H1 (cell line): ENCODE data around the gene GAGE12F. TPM values are rescaled to one million over a fixed set of nuclear protein-coding genes. Genes with fewer than 3 reads are reported as not detected.
"Not testable (repeated sequence)": the region's sequence is repeated elsewhere in the genome, so short reads cannot be mapped to it uniquely, and the experiment has no call there.

Experiments
- CTCF ChIA-PET: fragments of 300-600 bp; sonication (Branson Sonifier 250); formaldehyde crosslinking; loops from one replicate; lab custom pipeline; 2021; ENCODE audit not compliant: partially characterized antibody; lab: Charles Lee
- POLR2A ChIA-PET: fragments of 300-600 bp; sonication (Branson Sonifier 250); formaldehyde crosslinking; loops from one replicate; lab custom pipeline; 2021; ENCODE audit warnings: inconsistent platforms; ENCODE audit not compliant: partially characterized antibody; lab: Charles Lee
- DNase-seq, 2 experiments: peaks; one replicate each; pipeline versions ENCODE4 v3.0.0 to v3.0.0-alpha.2; 2010 to 2022; ENCODE audit warnings: low spot score in 2 of 2, low read depth in 1 of 2, mixed read lengths in 1 of 2
- FAIRE-seq: peaks from 2 replicates; lab custom pipeline; 2011; peaks lifted over from hg19 to GRCh38; lab: Jason Lieb, UNC
- H2AFZ ChIP-seq: 2 replicates; pipeline ENCODE4 v1.8.1; 2012; ENCODE audit warnings: low read length, inconsistent platforms
- H2AK5ac ChIP-seq: 2 replicates; pipeline ENCODE4 v1.6.1; 2013; ENCODE audit warnings: low read depth, low read length
- H2BK120ac ChIP-seq: replicated peaks from 2 replicates; pipeline ENCODE3; 2013; ENCODE audit warnings: low read depth, low read length, inconsistent platforms
- H2BK12ac ChIP-seq: 2 replicates; pipeline ENCODE4 v1.6.1; 2013; ENCODE audit warnings: low read depth, low read length
- H2BK15ac ChIP-seq: 2 replicates; pipeline ENCODE4 v1.6.1; 2013; ENCODE audit warnings: low read length
- H2BK20ac ChIP-seq: 2 replicates; pipeline ENCODE4 v1.6.1; 2013; ENCODE audit warnings: low read length
- H2BK5ac ChIP-seq: 2 replicates; pipeline ENCODE4 v1.6.1; 2013; ENCODE audit warnings: low read depth, low read length
- H3K14ac ChIP-seq: 2 replicates; pipeline ENCODE4 v1.6.1; 2013; ENCODE audit warnings: inconsistent platforms; ENCODE audit not compliant: insufficient read length
- H3K18ac ChIP-seq: 2 replicates; pipeline ENCODE4 v1.6.1; 2013; ENCODE audit warnings: low read length; ENCODE audit errors: extremely low read depth
- H3K23ac ChIP-seq: 2 replicates; pipeline ENCODE4 v1.6.1; 2013; ENCODE audit warnings: inconsistent platforms; ENCODE audit not compliant: insufficient read length
- H3K23me2 ChIP-seq: 2 replicates; pipeline ENCODE4 v1.6.1; 2013; ENCODE audit warnings: low read depth, low read length
- H3K27ac ChIP-seq: 2 replicates; pipeline ENCODE4 v1.6.1; 2011; ENCODE audit warnings: low read depth, low read length, inconsistent platforms
- H3K27me3 ChIP-seq, 4 experiments: replicated peaks in 1 of 4; 1 replicate in 1 of 4; 2 replicates in 3 of 4; pipeline versions ENCODE4 v1.6.1 to v1.8.1; 2011 to 2013; ENCODE audit warnings: low read length in 3 of 4, mild to moderate bottlenecking in 3 of 4, inconsistent platforms in 2 of 4, mixed read lengths in 2 of 4, moderate library complexity in 1 of 4; ENCODE audit not compliant: control insufficient read depth in 3 of 4, insufficient read depth in 3 of 4; ENCODE audit errors: extremely low read depth in 1 of 4
- H3K36me3 ChIP-seq, 4 experiments: 2 replicates each; pipeline versions ENCODE4 v1.6.1 to v1.8.1; 2011 to 2013; ENCODE audit warnings: mild to moderate bottlenecking in 4 of 4, low read length in 3 of 4, moderate library complexity in 2 of 4, control low read depth in 1 of 4, inconsistent platforms in 1 of 4; ENCODE audit not compliant: insufficient read depth in 4 of 4, control insufficient read depth in 2 of 4
- H3K4ac ChIP-seq: replicated peaks from 2 replicates; pipeline ENCODE3; 2013; ENCODE audit warnings: low read length, low read depth, mixed read lengths, inconsistent platforms; ENCODE audit not compliant: insufficient read length
- H3K4me1 ChIP-seq, 4 experiments: replicated peaks in 1 of 4; 1 replicate in 1 of 4; 2 replicates in 3 of 4; pipeline versions ENCODE4 v1.6.1 to v1.8.1; 2011 to 2013; ENCODE audit warnings: low read length in 3 of 4, inconsistent platforms in 2 of 4, mixed read lengths in 1 of 4; ENCODE audit not compliant: insufficient read depth in 4 of 4, control insufficient read depth in 3 of 4
- H3K4me2 ChIP-seq, 2 experiments: 2 replicates each; pipeline versions ENCODE4 v1.6.1 to v1.8.1; 2011 to 2013; ENCODE audit warnings: low read depth in 2 of 2, low read length in 2 of 2, control low read depth in 1 of 2, inconsistent platforms in 1 of 2, mild to moderate bottlenecking in 1 of 2; ENCODE audit not compliant: insufficient read depth in 1 of 2
- H3K4me3 ChIP-seq, 4 experiments: fragments of 200-600, 300-600 bp in 1 of 4; sonication (generic), shearing (Covaris generic), sonication (Bioruptor Twin) in 1 of 4; 2 replicates each; pipeline versions ENCODE4 v1.5.1 to v1.8.1; 2011 to 2016; ENCODE audit warnings: low read length in 4 of 4, low read depth in 3 of 4, control low read depth in 2 of 4, inconsistent platforms in 2 of 4, mild to moderate bottlenecking in 2 of 4, mixed read lengths in 1 of 4, moderate library complexity in 1 of 4; ENCODE audit not compliant: insufficient read depth in 2 of 4; ENCODE audit errors: extremely low read depth in 1 of 4
- H3K56ac ChIP-seq: replicated peaks from 2 replicates; pipeline ENCODE3; 2013; ENCODE audit warnings: low read depth, mild to moderate bottlenecking, mixed read lengths, low read length, inconsistent platforms; ENCODE audit not compliant: insufficient read length
- H3K79me1 ChIP-seq: 2 replicates; pipeline ENCODE4 v1.6.1; 2013; ENCODE audit warnings: low read depth, low read length, control low read depth
- H3K79me2 ChIP-seq, 2 experiments: 2 replicates each; pipeline versions ENCODE4 v1.6.1 to v1.8.1; 2012 to 2013; ENCODE audit warnings: low read length in 2 of 2, mild to moderate bottlenecking in 2 of 2, inconsistent platforms in 1 of 2; ENCODE audit not compliant: insufficient read depth in 2 of 2, control insufficient read depth in 1 of 2
- H3K9ac ChIP-seq, 4 experiments: replicated peaks in 1 of 4; 1 replicate in 1 of 4; 2 replicates in 3 of 4; pipeline versions ENCODE4 v1.6.1 to v1.8.1; 2011 to 2013; ENCODE audit warnings: low read depth in 3 of 4, low read length in 3 of 4, control low read depth in 2 of 4, mild to moderate bottlenecking in 2 of 4, moderate library complexity in 2 of 4, inconsistent platforms in 1 of 4; ENCODE audit errors: extremely low read depth in 1 of 4
- H3K9me3 ChIP-seq, 2 experiments: 2 replicates each; pipeline versions ENCODE4 v1.6.1 to v1.8.1; 2012 to 2013; ENCODE audit warnings: mild to moderate bottlenecking in 2 of 2, moderate library complexity in 2 of 2, control low read depth in 1 of 2, inconsistent platforms in 1 of 2, low read depth in 1 of 2, low read length in 1 of 2, mixed read lengths in 1 of 2; ENCODE audit not compliant: insufficient read depth in 2 of 2
- H4K20me1 ChIP-seq, 2 experiments: replicated peaks in 1 of 2; 2 replicates each; pipeline versions ENCODE3 to v1.8.1; 2011 to 2013; ENCODE audit warnings: inconsistent platforms in 2 of 2, low read length in 2 of 2, mild to moderate bottlenecking in 1 of 2; ENCODE audit not compliant: insufficient read depth in 2 of 2, control insufficient read depth in 1 of 2
- H4K5ac ChIP-seq: 2 replicates; pipeline ENCODE4 v1.6.1; 2013; ENCODE audit warnings: low read length, low read depth, mixed read lengths, inconsistent platforms; ENCODE audit not compliant: insufficient read length
- H4K8ac ChIP-seq: 2 replicates; pipeline ENCODE4 v1.8.0; 2013; ENCODE audit warnings: mild to moderate bottlenecking, moderate library complexity, low read length, inconsistent platforms; ENCODE audit not compliant: insufficient read depth; ENCODE audit errors: extremely low read depth
- H4K91ac ChIP-seq: replicated peaks from 2 replicates; pipeline ENCODE3; 2013; ENCODE audit warnings: low read length, mixed read lengths, inconsistent platforms; ENCODE audit not compliant: insufficient read length
- WGBS, 2 experiments: shearing (Covaris generic) in 1 of 2; methylation state at CpG; one replicate each; pipeline versions ENCODE4 v1.1.6 to v1.1.7; 2013 to 2015; ENCODE audit warnings: low lambda C conversion rate in 2 of 2, mixed read lengths in 2 of 2, inconsistent platforms in 1 of 2, low coverage in 1 of 2, missing lambda C conversion rate in 1 of 2; ENCODE audit not compliant: insufficient replicate concordance in 2 of 2, insufficient coverage in 1 of 2, insufficient read length in 1 of 2; ENCODE audit errors: extremely low coverage in 1 of 2, missing lambda C conversion rate in 1 of 2; 5-methylcytosine and 5-hydroxymethylcytosine counted together
- long read RNA-seq, 2 experiments: library from RNA in 1 of 2; library from capped mRNA in 1 of 2; stranded (forward); transcript quantifications; one replicate each; pipeline ENCODE4 v2.0.0, GENCODE V29; 2021; ENCODE audit warnings: inconsistent platforms in 1 of 2
- polyA minus RNA-seq, 3 experiments: library from RNA; depleted of rRNA, polyadenylated mRNA; stranded (reverse); fragments of >200 nt; gene quantifications; 1 replicate in 2 of 3; 2 replicates in 1 of 3; pipeline ENCODE4 v1.2.3, GENCODE V29; 2011
- polyA plus RNA-seq, 7 experiments: library from polyadenylated mRNA; depleted of rRNA in 3 of 7; stranded (reverse) in 5 of 7; unstranded in 2 of 7; fragments of >200 nt in 5 of 7; fragments of 200-250 nt in 2 of 7; gene quantifications; 1 replicate in 5 of 7; 2 replicates in 1 of 7; 4 replicates in 1 of 7; pipeline versions ENCODE4 v1.2.1 to v1.2.3, GENCODE V29; 2011 to 2013; ENCODE audit warnings: missing spikeins in 2 of 7, mixed read lengths in 2 of 7
- total RNA-seq: library from RNA; stranded (reverse); fragmentation: NEBNext Ultra II Directional; extraction: Animal tissue kit (Norgen Biotek cat#: 25700); gene quantifications from 2 replicates; pipeline ENCODE4 v1.2.1, GENCODE V29; 2021

The GAGE12F gene, protein sequence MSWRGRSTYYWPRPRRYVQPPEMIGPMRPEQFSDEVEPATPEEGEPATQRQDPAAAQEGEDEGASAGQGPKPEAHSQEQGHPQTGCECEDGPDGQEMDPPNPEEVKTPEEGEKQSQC
- not detected in 2 replicates for total RNA-seq
- polyA plus RNA-seq (2011; rRNA removed): not detected in 2 replicates
- not detected for polyA plus RNA-seq (2011; cell fraction: cytosol; rRNA removed)
- not detected for polyA plus RNA-seq (2011; cell fraction: nucleus; rRNA removed)
- polyA plus RNA-seq (2012, experiment 1 of 2): not detected in 4 replicates
- not detected for polyA plus RNA-seq (2012, experiment 2 of 2)
- not detected for polyA plus RNA-seq (2013, experiment 1 of 2)
- polyA plus RNA-seq (2013, experiment 2 of 2): not detected
- not detected in 2 replicates for polyA minus RNA-seq (2011; rRNA and poly(A)+ RNA removed)
- not detected for polyA minus RNA-seq (2011; cell fraction: cytosol; rRNA and poly(A)+ RNA removed)
- polyA minus RNA-seq (2011; cell fraction: nucleus; rRNA and poly(A)+ RNA removed): not detected
- long read RNA-seq, experiment 1: 0 reads
- long read RNA-seq, experiment 2: 0 reads

DNA sequence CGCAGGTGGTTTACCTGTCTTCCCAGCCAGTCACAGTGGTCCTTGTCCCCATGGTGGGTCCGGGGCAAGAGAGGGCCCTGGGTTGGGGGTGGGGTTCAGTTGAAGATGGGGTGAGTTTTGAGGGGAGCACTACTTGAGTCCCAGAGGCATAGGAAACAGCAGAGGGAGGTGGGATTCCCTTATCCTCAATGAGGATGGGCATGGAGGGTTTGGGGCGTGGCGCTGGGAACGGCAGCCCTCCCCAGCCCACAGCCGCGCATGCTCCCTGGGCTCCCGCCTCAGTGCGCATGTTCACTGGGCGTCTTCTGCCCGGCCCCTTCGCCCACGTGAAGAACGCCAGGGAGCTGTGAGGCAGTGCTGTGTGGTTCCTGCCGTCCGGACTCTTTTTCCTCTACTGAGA is at the start of gene GAGE12F:
GAGE12F (plus strand) TSS at position 301 of the 400 bp plus-strand sequence. CDS start 1,155 bp downstream, outside the sequence.
- CTCF ChIA-PET, H4K20me1 ChIP-seq, H4K91ac ChIP-seq, H3K56ac ChIP-seq, H4K8ac ChIP-seq, H3K4me3 ChIP-seq, FAIRE-seq, H2BK120ac ChIP-seq, H3K36me3 ChIP-seq, H3K18ac ChIP-seq, H3K79me1 ChIP-seq, H3K4me2 ChIP-seq, H2BK5ac ChIP-seq, H2BK15ac ChIP-seq, H3K27me3 ChIP-seq, DNase-seq, POLR2A ChIA-PET, H3K23me2 ChIP-seq, H3K14ac ChIP-seq, H3K9ac ChIP-seq, H3K79me2 ChIP-seq, H2AFZ ChIP-seq, H3K27ac ChIP-seq, H2AK5ac ChIP-seq, H3K4ac ChIP-seq, H4K5ac ChIP-seq, H3K23ac ChIP-seq, H3K9me3 ChIP-seq, H2BK12ac ChIP-seq, H3K4me1 ChIP-seq, H2BK20ac ChIP-seq: not testable (repeated sequence)
- no CpG with 5 or more reads among the region's 16 CpGs for WGBS, 2 experiments
